ENCODE data around the gene MYD88.

MYD88 gene

DNA sequence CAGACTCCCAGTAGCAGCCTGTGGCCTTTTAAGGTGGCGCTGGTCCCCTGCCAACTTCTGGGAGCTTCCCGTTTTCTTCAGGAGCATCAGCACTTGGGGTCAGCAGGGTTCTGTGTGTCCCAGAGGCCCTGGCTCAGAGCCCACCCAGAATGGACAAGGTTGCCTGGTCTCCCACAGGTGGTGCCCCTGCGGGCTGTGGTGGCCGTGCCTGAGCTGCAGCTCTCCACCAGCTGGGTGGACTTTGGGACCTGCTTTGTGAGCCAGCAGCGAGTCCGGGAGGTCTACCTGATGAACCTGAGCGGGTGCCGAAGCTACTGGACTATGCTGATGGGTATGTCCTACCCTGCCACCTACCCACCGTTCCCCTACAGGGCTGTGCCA, 17.0 kb upstream of the MYD88 start:
- Histone ChIP-seq H3K4me1 (ENCODE audit: control insufficient read depth, insufficient read depth, low read length) (no peaks in the 10 kb centered on the region), H3K9ac (ENCODE audit: low read depth, low read length) (no peak overlapping the region), H3K4me2 (ENCODE audit: low read length) (no peak overlapping the region), H3K9me3 (replicated peaks; ENCODE audit: low read length) (no peaks in the 10 kb centered on the region), H3K27me3 (ENCODE audit: control insufficient read depth, insufficient read depth, low read length) (no peaks in the 10 kb centered on the region), H3K36me3 (ENCODE audit: insufficient read depth, low read length) (peaks cover 43% of the 10 kb centered on the region), H3K4me3 (ENCODE audit: low read length) (no peak overlapping the region)

- Histone ChIP-seq H3K4me3 (ENCODE audit: low read length) (no peak overlapping the region), H3K4me2 (ENCODE audit: low read length) (no peak overlapping the region), H3K4me1 (ENCODE audit: control insufficient read depth, insufficient read depth, low read length) (no peaks in the 10 kb centered on the region), H3K36me3 (ENCODE audit: insufficient read depth, low read length) (peaks cover 48% of the 10 kb centered on the region), H3K9ac (ENCODE audit: low read depth, low read length) (no peak overlapping the region), H3K27me3 (ENCODE audit: control insufficient read depth, insufficient read depth, low read length) (no peaks in the 10 kb centered on the region), H3K9me3 (replicated peaks; ENCODE audit: low read length) (no peaks in the 10 kb centered on the region)
Observed at GRCh38 chr3:38121832-38122461, 16.5 kb upstream of the MYD88 start.

GRCh38 chr3:38122712-38123290, 15.7 kb upstream of the MYD88 start:
- H3K27me3 ChIP-seq (ENCODE audit: control insufficient read depth, insufficient read depth, low read length) = no peaks in the 10 kb centered on the region
- no peak overlapping the region for H3K4me2 ChIP-seq (ENCODE audit: low read length)
- H3K4me3 ChIP-seq (ENCODE audit: low read length) = no peak overlapping the region
- H3K9ac ChIP-seq (ENCODE audit: low read depth, low read length) = no peak overlapping the region
- no peaks in the 10 kb centered on the region for H3K9me3 ChIP-seq (replicated peaks; ENCODE audit: low read length)
- H3K36me3 ChIP-seq (ENCODE audit: insufficient read depth, low read length) = peaks cover 57% of the 10 kb centered on the region
- H3K4me1 ChIP-seq (ENCODE audit: control insufficient read depth, insufficient read depth, low read length) = peaks cover 2% of the 10 kb centered on the region

DNA sequence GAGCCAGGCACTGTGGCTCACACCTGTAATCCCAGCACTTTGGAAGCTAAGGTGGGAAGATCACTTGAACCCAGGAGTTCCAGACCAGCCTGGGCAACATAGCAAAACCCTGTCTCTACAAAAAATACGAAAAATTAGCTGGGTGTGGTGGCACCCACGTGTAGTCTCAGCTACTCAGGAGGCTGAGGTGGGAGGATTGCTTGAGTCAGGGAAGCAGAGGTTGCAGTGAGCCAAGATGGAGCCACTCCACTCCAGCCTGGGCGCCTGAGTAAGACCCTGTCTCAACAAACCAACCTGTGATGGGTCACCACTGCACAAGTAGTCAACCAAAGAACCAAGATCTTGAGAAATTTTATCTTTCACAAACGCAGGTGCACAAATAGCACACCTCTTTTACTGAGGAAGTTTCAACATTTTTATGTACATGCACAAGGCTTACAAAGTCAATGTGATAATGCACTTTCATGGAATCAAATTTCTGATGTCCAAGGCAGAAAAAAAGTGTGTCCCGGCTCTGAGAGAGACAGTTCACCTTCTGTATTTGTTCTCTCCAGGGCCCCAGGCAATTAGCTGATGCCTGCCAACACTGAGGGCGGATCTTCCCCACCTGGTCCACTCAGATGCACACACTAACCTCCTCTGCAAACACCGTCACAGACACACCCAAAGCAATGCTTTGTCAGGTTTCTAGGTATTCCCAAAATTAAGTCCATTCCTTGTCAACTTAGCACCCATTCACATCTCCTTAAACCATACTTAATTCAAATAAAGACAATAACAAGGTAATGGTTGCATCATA, 13.9 kb upstream of the MYD88 start:
- no peak overlapping the region for H3K9ac ChIP-seq (ENCODE audit: low read depth, low read length)
- no peaks in the 10 kb centered on the region for H3K27me3 ChIP-seq (ENCODE audit: control insufficient read depth, insufficient read depth, low read length)
- H3K4me2 ChIP-seq (ENCODE audit: low read length) = no peak overlapping the region
- H3K4me1 ChIP-seq (ENCODE audit: control insufficient read depth, insufficient read depth, low read length) = peaks cover 7% of the 10 kb centered on the region
- H3K36me3 ChIP-seq (ENCODE audit: insufficient read depth, low read length) = peaks cover 70% of the 10 kb centered on the region
- no peaks in the 10 kb centered on the region for H3K9me3 ChIP-seq (replicated peaks; ENCODE audit: low read length)
- no peak overlapping the region for H3K4me3 ChIP-seq (ENCODE audit: low read length)

DNA sequence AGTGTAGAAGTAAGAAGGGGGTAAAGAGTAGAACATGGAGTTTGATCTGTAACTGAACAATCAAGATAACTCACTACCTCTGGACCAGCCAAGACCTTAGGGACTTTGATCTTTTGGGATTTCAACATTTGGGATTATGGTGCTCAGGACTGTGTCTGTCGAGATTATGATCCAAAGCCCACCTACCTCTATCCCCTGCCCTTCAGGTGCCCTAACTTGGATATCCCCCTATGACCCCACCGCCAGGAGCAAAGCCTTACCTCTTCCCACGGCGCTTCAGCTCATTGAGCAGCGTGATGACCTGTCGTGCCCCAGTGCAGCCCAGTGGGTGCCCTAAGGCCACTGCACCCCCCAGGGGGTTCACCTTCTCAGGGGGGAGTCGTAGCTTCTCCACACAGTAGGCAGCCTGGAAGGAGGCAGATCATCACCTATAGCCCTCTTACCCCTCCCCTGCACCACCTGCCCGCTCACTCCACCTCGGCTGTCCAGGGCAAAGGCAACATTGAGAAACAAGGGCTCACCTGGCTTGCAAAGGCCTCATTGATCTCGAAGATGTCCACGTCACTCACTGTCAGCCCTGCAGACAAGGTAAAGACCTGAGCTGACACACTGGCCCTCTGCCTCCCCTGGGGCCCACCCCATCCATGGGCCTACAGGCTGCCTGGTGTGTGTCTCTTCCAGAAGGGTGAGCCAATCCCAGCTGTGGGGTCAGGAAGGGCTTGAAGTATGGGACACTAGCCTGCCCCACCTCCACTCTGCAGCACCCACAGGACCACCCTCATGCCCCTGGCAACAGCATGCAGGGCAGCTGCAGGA, 12.9 kb upstream of the MYD88 start:
- H3K27me3 ChIP-seq (ENCODE audit: control insufficient read depth, insufficient read depth, low read length) = no peaks in the 10 kb centered on the region
- no peaks in the 10 kb centered on the region for H3K9me3 ChIP-seq (replicated peaks; ENCODE audit: low read length)
- H3K4me3 ChIP-seq (ENCODE audit: low read length) = no peak overlapping the region
- H3K9ac ChIP-seq (ENCODE audit: low read depth, low read length) = no peak overlapping the region
- peaks cover 7% of the 10 kb centered on the region for H3K4me1 ChIP-seq (ENCODE audit: control insufficient read depth, insufficient read depth, low read length)
- H3K36me3 ChIP-seq (ENCODE audit: insufficient read depth, low read length) = peaks cover 71% of the 10 kb centered on the region
- no peak overlapping the region for H3K4me2 ChIP-seq (ENCODE audit: low read length)

GRCh38 chr3:38126121-38126892, 12.2 kb upstream of the MYD88 start:
- Histone ChIP-seq H3K9me3 (replicated peaks; ENCODE audit: low read length) (no peaks in the 10 kb centered on the region), H3K27me3 (ENCODE audit: control insufficient read depth, insufficient read depth, low read length) (no peaks in the 10 kb centered on the region), H3K36me3 (ENCODE audit: insufficient read depth, low read length) (peaks cover 77% of the 10 kb centered on the region), H3K4me3 (ENCODE audit: low read length) (no peak overlapping the region), H3K9ac (ENCODE audit: low read depth, low read length) (no peak overlapping the region), H3K4me1 (ENCODE audit: control insufficient read depth, insufficient read depth, low read length) (peaks cover 7% of the 10 kb centered on the region), H3K4me2 (ENCODE audit: low read length) (no peak overlapping the region)

GRCh38 chr3:38127611-38128302, 10.7 kb upstream of the MYD88 start:
- Histone ChIP-seq H3K9me3 (replicated peaks; ENCODE audit: low read length) (no peaks in the 10 kb centered on the region), H3K36me3 (ENCODE audit: insufficient read depth, low read length) (peaks cover 74% of the 10 kb centered on the region)

DNA sequence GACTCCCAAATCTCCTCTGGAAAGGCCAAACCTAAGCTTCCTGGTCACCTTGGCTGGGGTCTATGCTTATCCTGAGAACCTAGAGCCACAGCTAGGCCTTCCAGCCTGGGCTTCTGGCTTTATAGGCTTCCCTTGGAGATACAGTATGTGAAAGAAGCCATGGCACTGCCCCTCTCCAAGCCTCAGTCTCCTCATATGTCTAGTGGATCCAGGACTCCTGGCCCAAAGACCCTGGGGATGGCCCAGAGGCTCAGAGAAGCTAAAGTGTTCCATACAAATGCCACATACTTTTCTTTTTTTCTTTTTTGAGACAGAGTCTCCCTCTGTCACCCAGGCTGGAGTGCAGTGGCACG, 10.2 kb upstream of the MYD88 start:
- no peaks in the 10 kb centered on the region for H3K9me3 ChIP-seq (replicated peaks; ENCODE audit: low read length)
- no peak overlapping the region for H3K4me2 ChIP-seq (ENCODE audit: low read length)
- H3K9ac ChIP-seq (ENCODE audit: low read depth, low read length) = no peak overlapping the region
- peaks cover 75% of the 10 kb centered on the region for H3K36me3 ChIP-seq (ENCODE audit: insufficient read depth, low read length)
- no peaks in the 10 kb centered on the region for H3K27me3 ChIP-seq (ENCODE audit: control insufficient read depth, insufficient read depth, low read length)
- H3K4me3 ChIP-seq (ENCODE audit: low read length) = no peak overlapping the region
- peaks cover 7% of the 10 kb centered on the region for H3K4me1 ChIP-seq (ENCODE audit: control insufficient read depth, insufficient read depth, low read length)

More at GRCh38 chr3:38127611-38128302, 10.7 kb upstream of the MYD88 start:
- H3K4me2 ChIP-seq (ENCODE audit: low read length) = no peak overlapping the region
- no peak overlapping the region for H3K9ac ChIP-seq (ENCODE audit: low read depth, low read length)
- H3K4me3 ChIP-seq (ENCODE audit: low read length) = no peak overlapping the region
- H3K4me1 ChIP-seq (ENCODE audit: control insufficient read depth, insufficient read depth, low read length) = peaks cover 7% of the 10 kb centered on the region
- no peaks in the 10 kb centered on the region for H3K27me3 ChIP-seq (ENCODE audit: control insufficient read depth, insufficient read depth, low read length)

- Histone ChIP-seq H3K27me3 (ENCODE audit: control insufficient read depth, insufficient read depth, low read length) (no peaks in the 10 kb centered on the region), H3K9ac (ENCODE audit: low read depth, low read length) (no peak overlapping the region), H3K36me3 (ENCODE audit: insufficient read depth, low read length) (peaks cover 82% of the 10 kb centered on the region), H3K4me2 (ENCODE audit: low read length) (no peak overlapping the region), H3K9me3 (replicated peaks; ENCODE audit: low read length) (no peaks in the 10 kb centered on the region), H3K4me1 (ENCODE audit: control insufficient read depth, insufficient read depth, low read length) (peaks cover 7% of the 10 kb centered on the region), H3K4me3 (ENCODE audit: low read length) (no peak overlapping the region)
Observed at GRCh38 chr3:38129058-38129457, 9.4 kb upstream of the MYD88 start.

GRCh38 chr3:38130631-38131065, 7.8 kb upstream of the MYD88 start:
- H3K4me1 ChIP-seq (ENCODE audit: control insufficient read depth, insufficient read depth, low read length) = peaks cover 8% of the 10 kb centered on the region
- no peaks in the 10 kb centered on the region for H3K27me3 ChIP-seq (ENCODE audit: control insufficient read depth, insufficient read depth, low read length)
- H3K4me3 ChIP-seq (ENCODE audit: low read length) = no peak overlapping the region
- H3K36me3 ChIP-seq (ENCODE audit: insufficient read depth, low read length) = peaks cover 72% of the 10 kb centered on the region
- H3K4me2 ChIP-seq (ENCODE audit: low read length) = no peak overlapping the region
- H3K9ac ChIP-seq (ENCODE audit: low read depth, low read length) = no peak overlapping the region
- no peaks in the 10 kb centered on the region for H3K9me3 ChIP-seq (replicated peaks; ENCODE audit: low read length)
